TTC549 (cell line): ENCODE data around the gene AGR2.
"Not testable (repeated sequence)": the region's sequence is repeated elsewhere in the genome, so short reads cannot be mapped to it uniquely, and the experiment has no call there.

Experiments used
- FAIRE-seq: peaks from 2 replicates; lab custom pipeline; 2012; peaks lifted over from hg19 to GRCh38; lab: Jason Lieb, UNC

The AGR2 gene

DNA sequence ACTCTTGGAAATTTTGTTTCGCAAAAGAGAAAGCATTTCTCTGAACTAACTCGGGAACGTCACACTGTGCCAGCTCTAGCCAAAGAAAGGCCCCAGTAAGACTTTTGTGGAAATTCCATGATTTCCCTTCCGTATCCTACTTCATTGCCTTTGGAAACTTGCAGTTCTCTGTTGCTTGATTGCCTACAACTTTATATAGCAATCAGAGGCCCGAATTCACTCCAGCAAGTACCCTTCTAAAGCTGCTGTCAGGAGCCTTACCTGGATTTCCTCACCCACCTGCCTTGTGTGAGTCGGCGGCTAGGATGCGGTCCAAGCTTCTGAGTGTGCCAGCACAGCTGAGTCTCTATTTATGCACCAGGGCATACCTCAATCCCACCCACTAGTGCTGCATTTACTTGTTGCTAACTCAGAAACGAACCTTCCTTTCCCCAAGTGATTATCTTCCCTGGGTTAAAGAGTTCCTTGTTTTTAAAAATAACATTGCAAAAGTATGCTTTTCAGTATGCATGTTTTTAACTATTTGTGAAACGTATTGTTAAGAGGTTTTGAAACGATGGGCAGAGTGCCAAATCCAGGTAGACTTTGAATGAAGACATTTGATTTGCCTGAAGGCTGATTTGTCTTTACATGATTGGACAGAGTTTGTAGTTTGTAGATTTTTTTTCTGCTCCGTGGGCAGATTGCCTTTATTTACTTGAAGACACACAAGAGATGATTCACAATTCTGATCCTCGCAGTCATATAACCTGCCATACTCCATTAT, at the start of gene AGR2:
TSS of gene AGR2 (minus strand) at position 326 of the 766 bp plus-strand sequence. CDS start 3,203 bp downstream, outside the sequence.
- FAIRE-seq: no peak

- FAIRE-seq: not testable (repeated sequence)
These were observed 48.4 kb upstream of the AGR2 start for GRCh38 chr7:16853189-16853588.

- no peak for FAIRE-seq
These were observed 47.0 kb upstream of the AGR2 start for GRCh38 chr7:16851829-16852228.

- FAIRE-seq: no peak
These were observed 46.0 kb upstream of the AGR2 start for GRCh38 chr7:16850614-16851466.

DNA sequence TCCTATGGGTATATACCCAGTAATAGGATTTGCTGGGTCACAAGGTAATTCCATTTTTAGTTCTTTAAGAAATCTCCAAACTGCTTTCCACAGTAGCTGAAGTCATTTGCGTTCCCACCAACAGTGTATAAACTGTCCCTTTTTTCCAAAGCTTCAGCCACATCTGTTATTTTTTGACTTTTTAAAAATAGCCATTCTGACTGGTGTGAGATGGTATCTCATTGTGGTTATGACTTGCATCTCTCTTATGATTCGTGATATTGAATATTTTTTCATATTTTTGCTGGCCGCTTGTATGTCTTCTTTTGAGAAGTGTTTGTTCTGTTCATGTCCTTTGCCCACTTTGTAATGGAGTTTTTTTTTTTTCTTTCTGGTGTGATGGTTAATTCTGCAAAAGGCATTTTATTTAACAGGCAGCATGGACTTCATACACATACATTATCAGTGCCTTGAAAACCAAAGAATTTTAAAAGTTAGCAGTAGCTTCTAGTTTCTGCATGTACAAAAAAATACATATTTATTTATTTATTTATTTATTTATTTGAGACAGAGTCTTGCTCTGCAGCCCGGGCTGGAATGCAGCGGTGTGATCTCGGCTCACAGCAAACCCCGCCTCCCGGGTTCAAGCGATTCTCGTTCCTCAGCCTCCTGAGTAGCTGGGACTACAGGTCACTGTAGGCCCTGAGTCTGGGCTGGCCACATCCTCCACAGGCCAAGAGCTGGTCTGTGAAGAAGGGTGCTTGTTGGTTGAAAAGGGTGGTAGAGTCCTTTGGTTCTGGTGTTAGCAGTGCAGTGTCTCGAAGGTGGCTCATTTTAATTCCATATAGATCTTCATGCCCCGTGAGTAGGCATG, 44.7 kb upstream of the AGR2 start:
- no peak for FAIRE-seq

GRCh38 chr7:16847381-16847860, 42.6 kb upstream of the AGR2 start:
- no peak for FAIRE-seq

- no peak for FAIRE-seq
These were observed 41.9 kb upstream of the AGR2 start for GRCh38 chr7:16846601-16847165.

DNA sequence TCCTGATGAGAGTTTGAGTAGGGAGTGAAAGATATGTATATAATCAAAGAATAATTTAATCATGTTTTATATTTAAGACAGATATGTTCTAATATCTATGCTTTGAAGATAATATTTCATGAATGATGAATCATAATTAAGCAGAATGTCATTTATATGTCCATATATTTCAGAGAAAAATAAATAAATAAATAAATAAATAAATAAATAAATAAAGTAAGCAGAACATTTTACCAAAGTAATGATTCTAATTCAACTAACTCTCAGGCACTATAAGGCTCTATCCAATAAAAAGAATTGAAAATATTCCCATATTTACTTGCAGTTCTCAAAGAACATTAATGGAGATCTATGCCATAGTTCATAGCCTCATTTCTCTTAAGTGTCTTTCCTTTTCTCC, 40.9 kb upstream of the AGR2 start:
- FAIRE-seq: no peak

GRCh38 chr7:16841681-16842080, 36.9 kb upstream of the AGR2 start:
- no peak for FAIRE-seq

GRCh38 chr7:16840094-16840493, 35.3 kb upstream of the AGR2 start:
- no peak for FAIRE-seq

GRCh38 chr7:16839646-16840045, 34.8 kb upstream of the AGR2 start:
- FAIRE-seq: no peak

DNA sequence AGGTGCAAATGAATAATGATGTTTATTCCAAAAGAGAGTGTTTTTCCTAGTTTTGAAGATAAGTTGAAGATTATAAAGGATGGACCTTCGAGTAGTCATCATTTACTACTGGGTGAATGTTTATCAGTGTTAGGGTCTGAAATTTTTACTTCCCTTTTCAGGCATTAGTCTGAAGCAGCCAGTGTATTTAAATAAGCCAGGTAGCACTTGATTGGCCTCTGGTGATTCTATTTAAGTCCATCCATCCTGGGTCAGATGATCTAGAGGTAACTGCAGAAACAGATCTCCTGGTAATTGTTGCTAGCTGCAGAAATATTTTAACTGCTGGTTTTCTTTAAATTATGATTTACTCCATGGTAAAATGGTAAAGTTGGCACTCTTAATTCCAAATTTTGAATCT, 34.1 kb upstream of the AGR2 start:
- FAIRE-seq: no peak

DNA sequence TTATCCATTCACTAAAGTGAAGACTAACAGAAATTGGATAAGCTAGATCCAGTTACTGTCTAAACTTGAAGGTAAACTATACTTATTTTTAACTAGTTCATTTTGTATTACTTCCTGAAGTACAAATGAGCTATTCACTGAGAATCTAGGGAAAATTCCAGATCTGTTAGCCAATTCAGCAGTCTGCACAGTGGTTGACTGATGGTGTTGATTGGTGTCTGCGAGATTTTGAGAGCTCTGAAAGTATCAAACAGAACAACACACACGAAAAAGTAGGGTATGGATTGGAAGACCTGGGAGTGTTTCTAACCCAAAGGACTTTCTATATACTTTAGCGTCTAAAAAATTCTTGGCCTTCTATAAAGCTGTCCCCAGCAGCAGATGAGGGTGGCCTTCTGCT, 33.6 kb upstream of the AGR2 start:
- no peak for FAIRE-seq

GRCh38 chr7:16836481-16836880, 31.7 kb upstream of the AGR2 start:
- no peak for FAIRE-seq

DNA sequence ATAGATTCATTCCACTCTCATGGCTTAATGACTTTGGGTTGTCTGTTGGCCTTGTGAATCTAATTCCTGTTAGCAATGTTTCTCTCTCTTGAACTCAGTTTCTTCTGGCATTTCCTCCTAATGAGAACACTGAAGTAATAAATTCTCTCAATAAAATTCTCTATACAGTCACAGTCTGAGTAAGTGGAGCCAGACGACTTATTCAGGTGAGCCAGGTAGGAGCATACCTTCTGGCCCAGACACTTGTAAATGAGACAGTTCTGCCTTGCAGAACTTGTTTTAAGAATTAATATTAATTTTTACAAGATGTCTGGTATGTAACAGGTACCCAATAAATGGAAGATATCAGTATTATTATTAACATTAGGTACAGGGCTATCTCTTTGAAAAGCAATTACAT, 28.6 kb upstream of the AGR2 start:
- no peak for FAIRE-seq

DNA sequence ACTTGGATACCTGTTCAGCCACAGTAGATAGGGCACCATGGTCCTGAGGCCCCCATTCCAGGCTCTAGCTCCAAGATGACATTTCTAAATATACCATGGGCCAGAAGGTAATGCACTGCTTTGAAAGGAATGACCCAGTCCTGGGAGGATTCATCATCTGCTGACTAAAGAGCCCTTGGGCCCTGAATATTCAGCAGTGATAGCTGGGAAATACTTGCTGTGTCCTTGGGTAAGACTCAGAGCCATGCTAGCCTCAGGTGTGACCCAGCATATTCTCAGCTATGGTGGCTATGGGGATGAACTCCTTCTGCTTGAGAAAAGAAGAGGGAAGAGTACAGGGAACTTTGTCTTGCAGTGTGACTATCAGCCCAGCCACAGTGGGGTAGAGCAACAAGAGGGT, 21.3 kb upstream of the AGR2 start:
- no peak for FAIRE-seq

GRCh38 chr7:16822029-16822428, 17.2 kb upstream of the AGR2 start:
- FAIRE-seq: no peak

DNA sequence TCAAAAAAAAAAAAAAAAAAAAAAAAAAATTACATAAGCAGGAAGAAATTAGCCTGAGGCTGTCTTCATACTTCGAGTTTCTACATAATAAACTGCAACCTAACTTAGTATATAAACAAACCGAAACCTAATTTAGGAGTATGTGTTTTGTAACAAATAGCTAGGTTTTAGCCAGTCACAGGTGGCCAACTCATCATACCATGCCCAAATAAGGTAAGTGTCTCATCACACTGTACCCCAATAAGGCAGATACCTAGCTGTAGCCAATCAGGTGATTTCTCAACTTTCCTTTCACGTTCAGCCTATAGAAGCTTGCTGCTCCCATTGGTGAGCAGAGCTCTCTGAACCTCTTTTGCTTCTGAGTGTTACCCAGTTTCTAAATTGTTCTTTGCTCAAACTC, 13.9 kb upstream of the AGR2 start:
- FAIRE-seq: no peak

DNA sequence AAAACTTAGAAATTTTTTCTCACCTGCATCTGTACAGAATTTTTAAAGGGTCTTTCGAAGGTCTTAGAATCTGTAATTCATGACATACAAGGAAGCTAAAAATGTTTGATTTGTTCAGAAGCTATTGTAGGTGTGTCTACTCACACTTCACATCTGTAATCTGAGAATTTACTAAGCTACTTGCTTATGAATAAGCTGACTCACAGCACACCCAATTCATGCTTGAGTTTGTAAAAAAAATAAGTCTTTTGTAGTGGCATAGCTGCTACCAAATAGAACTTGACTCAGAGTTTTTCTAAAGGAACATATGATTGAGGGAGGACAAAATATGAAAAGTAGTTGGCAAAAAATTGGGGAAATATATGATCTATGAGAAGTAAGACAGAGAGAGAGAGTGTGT, 12.7 kb upstream of the AGR2 start:
- no peak for FAIRE-seq

- no peak for FAIRE-seq
These were observed 12.0 kb upstream of the AGR2 start for GRCh38 chr7:16816824-16817223.

- no peak for FAIRE-seq
These were observed 10.2 kb upstream of the AGR2 start for GRCh38 chr7:16815001-16815400.

- FAIRE-seq: no peak
These were observed 8.4 kb upstream of the AGR2 start for GRCh38 chr7:16813232-16813616.
